ENCODE data around the gene CHID1. TPM values are rescaled to one million over a fixed set of nuclear protein-coding genes. Genes with fewer than 3 reads are reported as not detected.

CHID1 gene
- total RNA-seq, 4 donors from 2014 or later: 56.6 to 90.5 (median 79.8) TPM

- ATAC-seq (ENCODE audit: low FRiP score) (no peak), DNase-seq (ENCODE audit: low spot score) (no peak)
- no peak for TF ChIP-seq CTCF (IDR thresholded peaks at IDR 0.05)
These were observed 49.5 kb downstream of the CHID1 start for GRCh38 chr11:861105-861479.

GRCh38 chr11:860234-861104 lies 50.1 kb downstream of the CHID1 start:
- ATAC-seq (ENCODE audit: low FRiP score): no peak
- DNase-seq (ENCODE audit: low spot score): no peak
- no peak for TF ChIP-seq CTCF (IDR thresholded peaks at IDR 0.05)

- no peak for TF ChIP-seq CTCF (IDR thresholded peaks at IDR 0.05)
- peak; percentile 63 for ATAC-seq (ENCODE audit: low FRiP score)
- DNase-seq (ENCODE audit: low spot score): peak; percentile 48
These were observed 51.0 kb downstream of the CHID1 start for GRCh38 chr11:859394-860131.

GRCh38 chr11:858762-859339 lies 51.8 kb downstream of the CHID1 start:
- ATAC-seq (ENCODE audit: low FRiP score) (no peak), DNase-seq (ENCODE audit: low spot score) (no peak)
- no peak for TF ChIP-seq CTCF (IDR thresholded peaks at IDR 0.05)

- ATAC-seq (ENCODE audit: low FRiP score) (no peak), DNase-seq (ENCODE audit: low spot score) (no peak)
- TF ChIP-seq CTCF (IDR thresholded peaks at IDR 0.05): no peak
These were observed 52.4 kb downstream of the CHID1 start for GRCh38 chr11:858053-858761.

GRCh38 chr11:856397-856796 lies 54.2 kb downstream of the CHID1 start:
- TF ChIP-seq CTCF (IDR thresholded peaks at IDR 0.05): no peak
- DNase-seq (ENCODE audit: low spot score) (no peak), ATAC-seq (ENCODE audit: low FRiP score) (no peak)
